ENCODE measurements around the gene PLXNA1.

PLXNA1 gene

GRCh38 chr3:127017229-127017628 lies 34.3 kb downstream of the PLXNA1 start:
- no peak for FAIRE-seq
- no peak for DNase-seq (ENCODE audit: low spot score)

- DNase-seq (ENCODE audit: low spot score), result no peak
- no peak for FAIRE-seq
Measured at GRCh38 chr3:127017781-127018180, 34.9 kb downstream of the PLXNA1 start.

GRCh38 chr3:127018306-127018828 lies 35.5 kb downstream of the PLXNA1 start:
- no peak for DNase-seq (ENCODE audit: low spot score)
- FAIRE-seq, result no peak

GRCh38 chr3:127019449-127019848 lies 36.5 kb downstream of the PLXNA1 start:
- DNase-seq (ENCODE audit: low spot score), result no peak

GRCh38 chr3:127020543-127020942 lies 37.6 kb downstream of the PLXNA1 start:
- FAIRE-seq (no peak), DNase-seq (ENCODE audit: low spot score) (no peak)

More at GRCh38 chr3:127019449-127019848, 36.5 kb downstream of the PLXNA1 start:
- FAIRE-seq, result no peak

- DNase-seq (ENCODE audit: low spot score) (no peak), FAIRE-seq (no peak)
Measured at GRCh38 chr3:127022849-127023248, 39.9 kb downstream of the PLXNA1 start.

- no peak for DNase-seq (ENCODE audit: low spot score)
- FAIRE-seq, result no peak
Measured at GRCh38 chr3:127025456-127025855, 42.5 kb downstream of the PLXNA1 start.

- FAIRE-seq, result no peak
Measured at GRCh38 chr3:127026036-127026435, 43.1 kb downstream of the PLXNA1 start.

GRCh38 chr3:127026661-127027060 lies 43.7 kb downstream of the PLXNA1 start:
- FAIRE-seq, result no peak
- no peak for DNase-seq (ENCODE audit: low spot score)

More at GRCh38 chr3:127026036-127026435, 43.1 kb downstream of the PLXNA1 start:
- DNase-seq (ENCODE audit: low spot score), result no peak

GRCh38 chr3:127027061-127027735 lies 44.3 kb downstream of the PLXNA1 start:
- DNase-seq (ENCODE audit: low spot score) (no peak), FAIRE-seq (no peak)

GRCh38 chr3:127027811-127028548 lies 45.1 kb downstream of the PLXNA1 start:
- FAIRE-seq (no peak), DNase-seq (ENCODE audit: low spot score) (no peak)

GRCh38 chr3:127028781-127029657 lies 46.1 kb downstream of the PLXNA1 start:
- DNase-seq (ENCODE audit: low spot score) (no peak), FAIRE-seq (no peak)

GRCh38 chr3:127029658-127030507 lies 47.0 kb downstream of the PLXNA1 start:
- DNase-seq (ENCODE audit: low spot score), result no peak
- no peak for FAIRE-seq

- DNase-seq (ENCODE audit: low spot score), result no peak
- no peak for FAIRE-seq
Measured at GRCh38 chr3:127030508-127031412, 47.8 kb downstream of the PLXNA1 start.

- DNase-seq (ENCODE audit: low spot score), result no peak
Measured at GRCh38 chr3:127031413-127031810, 48.5 kb downstream of the PLXNA1 start.

GRCh38 chr3:127031845-127032244 lies 48.9 kb downstream of the PLXNA1 start:
- DNase-seq (ENCODE audit: low spot score), result no peak
- no peak for FAIRE-seq

More at GRCh38 chr3:127031413-127031810, 48.5 kb downstream of the PLXNA1 start:
- FAIRE-seq, result no peak

GRCh38 chr3:127032296-127032990 lies 49.5 kb downstream of the PLXNA1 start:
- no peak for DNase-seq (ENCODE audit: low spot score)
- FAIRE-seq, result no peak
